HEK293T (cell line): ENCODE data around the gene NFU1.

Source experiments
- CTCF ChIA-PET: fragments of 350-600 bp; formaldehyde crosslinking; extraction: SDS; loops from one replicate; lab custom pipeline; 2021; ENCODE audit warnings: antibody characterized with exemption, inconsistent platforms; lab: Yijun Ruan, JAX
- POLR2A ChIA-PET: fragments of 350-600 bp; formaldehyde crosslinking; extraction: SDS; loops from one replicate; lab custom pipeline; 2020; ENCODE audit warnings: antibody characterized with exemption, inconsistent platforms; lab: Yijun Ruan, JAX
- DNase-seq: peaks from one replicate; pipeline ENCODE4 v3.0.0; 2012; ENCODE audit warnings: mixed read lengths; ENCODE audit errors: extremely low spot score
- ARNT ChIP-seq: fragments of 450-650 bp; IDR thresholded peaks from 2 replicates; pipeline ENCODE4 v1.6.1; 2017; ENCODE audit warnings: mild to moderate bottlenecking
- BHLHE40 ChIP-seq: fragments of 450-650 bp; IDR thresholded peaks from 2 replicates; pipeline ENCODE4 v1.6.1; 2016; ENCODE audit warnings: mild to moderate bottlenecking, moderate library complexity, borderline replicate concordance
- CTBP1 ChIP-seq: fragments of 450-650 bp; IDR thresholded peaks from 2 replicates; pipeline ENCODE4 v1.6.1; 2016; ENCODE audit warnings: borderline replicate concordance
- ELF4 ChIP-seq: fragments of 450-650 bp; IDR thresholded peaks from 2 replicates; pipeline ENCODE4 v1.6.1; 2017; ENCODE audit warnings: antibody characterized with exemption
- FOXA1 ChIP-seq: fragments of 450-650 bp; IDR thresholded peaks from 2 replicates; pipeline ENCODE4 v1.6.1; 2016; ENCODE audit warnings: mild to moderate bottlenecking
- FOXK2 ChIP-seq: fragments of 450-650 bp; IDR thresholded peaks from 2 replicates; pipeline ENCODE4 v1.6.1; 2016; ENCODE audit warnings: mild to moderate bottlenecking
- FOXM1 ChIP-seq: fragments of 450-650 bp; IDR thresholded peaks from 2 replicates; pipeline ENCODE4 v1.6.1; 2017; ENCODE audit warnings: mild to moderate bottlenecking, borderline replicate concordance
- HDGF ChIP-seq: fragments of 450-650 bp; IDR thresholded peaks from 2 replicates; pipeline ENCODE4 v1.6.1; 2017; ENCODE audit warnings: antibody characterized with exemption, borderline replicate concordance
- L3MBTL2 ChIP-seq: fragments of 450-650 bp; conservative IDR thresholded peaks from 2 replicates; pipeline ENCODE4 v1.6.1; 2016; ENCODE audit warnings: mild to moderate bottlenecking
- LEF1 ChIP-seq: fragments of 450-650 bp; IDR thresholded peaks from 2 replicates; pipeline ENCODE4 v1.6.1; 2017; ENCODE audit warnings: mild to moderate bottlenecking, borderline replicate concordance
- NFRKB ChIP-seq: fragments of 450-650 bp; IDR thresholded peaks from 2 replicates; pipeline ENCODE4 v1.6.1; 2016; ENCODE audit warnings: mild to moderate bottlenecking, moderate library complexity
- SP1 ChIP-seq: fragments of 450-650 bp; IDR thresholded peaks from 2 replicates; pipeline ENCODE4 v1.6.1; 2017
- SUZ12 ChIP-seq: fragments of 450-650 bp; IDR thresholded peaks from 2 replicates; pipeline ENCODE4 v1.6.1; 2016; ENCODE audit warnings: mild to moderate bottlenecking
- TARDBP ChIP-seq: fragments of 450-650 bp; IDR thresholded peaks from 2 replicates; pipeline ENCODE4 v1.6.1; 2016
- ZNF384 ChIP-seq: fragments of 450-650 bp; IDR thresholded peaks from 2 replicates; pipeline ENCODE4 v1.6.1; 2016
- TF ChIP-seq, protein P1 (sequence below): fragments of 450-650 bp; IDR thresholded peaks from 2 replicates; pipeline ENCODE4 v1.6.1; 2016

NFU1 gene

DNA sequence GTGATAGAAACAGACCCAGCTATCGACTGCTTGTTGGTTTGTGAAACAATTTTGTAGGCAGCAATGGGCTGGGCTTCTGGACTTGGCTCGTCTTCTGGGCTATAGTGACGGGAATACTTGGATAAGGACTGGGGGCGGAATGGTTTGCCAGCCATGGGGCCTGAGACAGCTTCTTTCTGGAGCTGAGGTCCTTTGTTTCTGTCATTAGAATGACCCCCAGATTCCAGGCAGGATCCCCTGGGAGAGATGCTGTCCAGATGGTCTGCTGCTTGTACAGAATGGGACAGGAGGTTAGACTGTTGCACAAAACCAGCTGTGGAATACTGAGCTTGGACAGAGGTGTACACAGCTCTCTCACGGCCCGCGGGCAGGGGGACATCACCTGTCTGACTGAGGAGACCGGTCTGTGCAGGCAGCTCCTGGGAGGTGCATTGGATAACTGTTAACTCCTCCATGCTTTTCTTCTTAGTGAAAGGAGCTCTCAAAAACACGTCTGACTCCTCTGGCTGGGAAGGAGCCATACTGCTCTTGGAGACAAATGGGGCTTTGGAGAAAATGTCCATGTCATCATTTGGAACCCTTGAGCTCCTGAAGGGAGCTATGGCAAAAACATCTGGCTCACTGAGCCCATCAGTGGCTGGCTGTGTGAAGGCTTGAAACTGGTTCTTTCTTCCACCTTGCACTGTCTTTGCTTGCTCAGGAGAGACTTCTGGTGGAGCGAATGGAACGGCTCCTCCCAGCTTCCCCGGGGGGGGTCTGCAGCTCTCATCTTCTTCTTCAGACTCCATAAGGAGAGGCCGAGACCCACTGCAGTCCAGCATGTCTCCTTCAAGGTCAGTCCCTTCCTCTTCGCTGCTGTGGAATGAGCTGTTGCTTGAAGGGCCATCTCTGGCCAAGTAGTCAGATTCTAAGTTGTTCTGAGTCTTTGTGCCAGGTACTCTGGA is 28.6 kb upstream of the NFU1 start:
- DNase-seq: no peak
- ChIA-PET CTCF (no interaction called here), POLR2A (interaction anchor here (1.2 kb wide), 1 partner anchor 29 kb away, joined by 8 read pairs; the partner anchor contains the start of gene NFU1)
- TF ChIP-seq LEF1 (no peak), BHLHE40 (no peak), HDGF (no peak), FOXK2 (no peak), FOXM1 (no peak), CTBP1 (no peak), NFRKB (no peak), FOXA1 (no peak), SP1 (no peak), TARDBP (no peak), ELF4 (no peak), SUZ12 (no peak), L3MBTL2 (no peak), ARNT (no peak), ZNF384 (no peak)
- TF ChIP-seq, protein P1, sequence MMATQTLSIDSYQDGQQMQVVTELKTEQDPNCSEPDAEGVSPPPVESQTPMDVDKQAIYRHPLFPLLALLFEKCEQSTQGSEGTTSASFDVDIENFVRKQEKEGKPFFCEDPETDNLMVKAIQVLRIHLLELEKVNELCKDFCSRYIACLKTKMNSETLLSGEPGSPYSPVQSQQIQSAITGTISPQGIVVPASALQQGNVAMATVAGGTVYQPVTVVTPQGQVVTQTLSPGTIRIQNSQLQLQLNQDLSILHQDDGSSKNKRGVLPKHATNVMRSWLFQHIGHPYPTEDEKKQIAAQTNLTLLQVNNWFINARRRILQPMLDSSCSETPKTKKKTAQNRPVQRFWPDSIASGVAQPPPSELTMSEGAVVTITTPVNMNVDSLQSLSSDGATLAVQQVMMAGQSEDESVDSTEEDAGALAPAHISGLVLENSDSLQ: no peak

DNA sequence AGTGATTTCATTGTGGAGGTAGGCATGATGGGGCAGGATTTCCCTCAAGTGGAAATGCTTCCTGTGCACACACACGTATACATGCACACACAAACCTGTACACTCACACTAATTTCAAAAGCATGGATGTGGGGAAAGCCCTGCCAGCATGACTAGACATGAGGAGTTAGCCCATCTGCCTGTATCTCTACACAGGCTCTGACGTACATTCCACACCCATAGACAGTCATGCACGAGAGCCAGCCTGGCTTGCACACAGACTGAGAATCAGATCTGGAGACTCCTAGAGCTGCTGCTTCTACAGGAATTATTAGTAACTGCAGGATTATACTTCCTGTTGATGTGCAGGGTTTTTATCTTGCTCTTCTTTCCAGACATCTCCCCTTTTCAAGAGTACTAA is 27.3 kb upstream of the NFU1 start:
- no peak for DNase-seq
- TF ChIP-seq LEF1: no peak
- TF ChIP-seq, protein P1: no peak
- no peak for TF ChIP-seq ARNT
- no peak for TF ChIP-seq SP1
- TF ChIP-seq TARDBP: no peak
- no peak for TF ChIP-seq FOXA1
- no peak for TF ChIP-seq FOXK2
- TF ChIP-seq HDGF: no peak
- no peak for TF ChIP-seq ZNF384
- ChIA-PET POLR2A (interaction anchor here (1.2 kb wide), 1 partner anchor 27 kb away, joined by 8 read pairs; the partner anchor contains the start of gene NFU1), CTCF (no interaction called here)

DNA sequence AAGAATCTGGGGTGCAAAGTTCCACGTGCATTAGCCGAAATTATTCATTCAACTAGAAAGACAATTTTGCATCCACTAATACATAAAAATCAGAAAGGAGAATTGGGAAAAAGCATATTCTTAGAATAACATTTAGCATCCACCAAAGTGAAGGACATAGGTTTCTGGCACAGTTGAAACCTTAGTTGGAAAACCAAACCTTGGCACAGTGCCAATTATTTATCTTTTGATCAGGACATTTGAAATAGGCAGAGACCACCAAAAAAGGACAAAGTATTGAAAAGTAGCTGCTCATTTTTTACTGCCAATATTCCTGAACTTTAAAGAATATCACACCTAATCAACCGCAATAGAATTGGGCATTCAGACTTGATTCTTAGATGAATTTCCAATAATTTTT is 25.5 kb upstream of the NFU1 start:
- ChIA-PET POLR2A (interaction anchor here (1.3 kb wide), 1 partner anchor 26 kb away, joined by 4 read pairs; the partner anchor contains the start of gene NFU1), CTCF (no interaction called here)
- no peak for TF ChIP-seq NFRKB
- DNase-seq: no peak

DNA sequence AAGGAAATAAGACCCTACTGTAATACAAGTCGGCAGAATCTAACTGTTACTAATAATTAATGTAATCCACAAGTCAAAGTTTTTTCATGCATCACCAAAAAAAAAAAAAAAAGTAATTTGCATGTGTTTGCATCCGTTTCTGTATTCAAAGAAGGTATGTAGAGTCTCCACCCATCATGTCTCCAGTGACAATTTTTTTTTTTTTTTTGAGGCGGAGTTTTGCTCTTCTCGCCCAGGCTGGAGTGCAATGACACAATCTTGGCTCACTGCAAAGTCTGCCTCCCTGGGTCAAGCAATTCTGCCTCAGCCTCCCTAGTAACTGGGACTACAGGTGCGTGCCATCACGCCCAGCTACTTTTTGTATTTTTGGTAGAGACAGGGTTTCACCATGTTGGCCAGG is 24.2 kb upstream of the NFU1 start:
- ChIA-PET POLR2A (no interaction called here), CTCF (no interaction called here)
- DNase-seq: no peak
- TF ChIP-seq FOXM1 (no peak), FOXK2 (no peak), L3MBTL2 (no peak), HDGF (no peak), FOXA1 (no peak), NFRKB (no peak), CTBP1 (no peak), SP1 (no peak), ELF4 (no peak), TARDBP (no peak), BHLHE40 (no peak), ZNF384 (no peak), LEF1 (no peak), SUZ12 (no peak), ARNT (no peak)
- TF ChIP-seq, protein P1: no peak

DNA sequence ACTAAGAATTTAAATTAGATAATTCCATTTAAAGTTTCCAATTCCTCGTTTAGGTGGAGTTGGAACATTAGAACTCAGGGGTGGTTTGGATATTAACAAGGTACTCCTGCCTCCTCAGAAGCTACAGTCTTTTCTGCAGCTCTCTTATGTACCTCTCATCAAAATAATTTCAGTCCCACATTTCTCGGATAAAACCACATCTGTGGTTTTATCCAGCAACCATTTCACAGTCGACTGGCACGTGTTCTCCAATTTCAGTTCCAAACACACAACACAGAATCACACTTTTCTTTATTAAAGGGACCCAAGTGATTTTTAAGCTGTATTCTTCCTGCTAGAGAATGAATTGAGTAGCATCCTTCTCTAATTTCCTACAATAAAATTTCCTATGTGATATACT is 22.7 kb upstream of the NFU1 start:
- POLR2A ChIA-PET: interaction anchor here (1.4 kb wide), 1 partner anchor 23 kb away, joined by 3 read pairs; the partner anchor contains the start of gene NFU1
- TF ChIP-seq LEF1 (no peak), ELF4 (no peak), SUZ12 (no peak), BHLHE40 (no peak), HDGF (no peak), L3MBTL2 (no peak), CTBP1 (no peak), ARNT (no peak), SP1 (no peak), FOXK2 (no peak), NFRKB (no peak), ZNF384 (no peak)
- DNase-seq: no peak
- CTCF ChIA-PET: interaction anchor here (0.5 kb wide), 1 partner anchor 44 kb away, joined by 6 read pairs; no protein-coding TSS in a partner anchor

DNA sequence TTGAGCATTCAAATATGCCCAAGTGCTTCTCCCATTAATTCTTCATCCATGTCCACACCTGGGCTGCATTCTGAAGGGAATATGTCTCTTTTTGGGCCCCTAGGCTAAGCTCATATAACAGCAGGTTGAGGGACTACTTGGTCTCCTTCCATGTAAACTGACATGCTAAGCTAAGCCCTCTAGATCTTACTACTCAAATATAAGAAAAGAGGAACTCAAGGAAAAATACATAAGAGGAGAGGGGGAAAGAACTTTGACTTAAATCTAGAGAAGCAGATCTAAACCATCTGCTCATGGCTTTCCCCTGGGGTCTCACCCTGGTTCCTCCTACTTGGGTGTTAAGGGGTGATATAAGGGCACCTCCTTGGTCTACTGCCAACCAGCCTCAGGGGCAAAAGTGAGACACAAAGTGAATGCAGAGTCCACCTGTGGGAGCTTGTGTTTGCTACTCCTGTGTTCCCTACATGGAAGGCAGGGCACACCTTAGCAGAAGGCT is 19.8 kb upstream of the NFU1 start:
- DNase-seq: no peak
- TF ChIP-seq HDGF: no peak
- TF ChIP-seq NFRKB: no peak
- TF ChIP-seq BHLHE40: no peak
- TF ChIP-seq SP1: no peak
- TF ChIP-seq ZNF384: no peak
- no peak for TF ChIP-seq ELF4
- TF ChIP-seq, protein P1: no peak
- TF ChIP-seq CTBP1: no peak
- TF ChIP-seq TARDBP: no peak
- no peak for TF ChIP-seq ARNT
- TF ChIP-seq LEF1: no peak
- CTCF ChIA-PET: no interaction called here
- POLR2A ChIA-PET: no interaction called here
